NCI-H446 treated with DMSO at 0.1 percent for 48 hours (cell line): ENCODE results near the gene TFAP2A.

Source experiments
- DNase-seq: peaks from one replicate; lab custom pipeline; 2025; lab: John Stamatoyannopoulos, UW

TFAP2A gene

GRCh38 chr6:10382728-10383330, 32.0 kb downstream of the TFAP2A start:
- DNase-seq, result no peak

- DNase-seq, result no peak
Measured at GRCh38 chr6:10382322-10382721, 32.6 kb downstream of the TFAP2A start.

- DNase-seq, result no peak
Measured at GRCh38 chr6:10381830-10382208, 33.1 kb downstream of the TFAP2A start.

GRCh38 chr6:10381133-10381829, 33.6 kb downstream of the TFAP2A start:
- DNase-seq, result no peak

- no peak for DNase-seq
Measured at GRCh38 chr6:10375391-10375969, 39.4 kb downstream of the TFAP2A start.

- no peak for DNase-seq
Measured at GRCh38 chr6:10373642-10374359, 41.1 kb downstream of the TFAP2A start.

- no peak for DNase-seq
Measured at GRCh38 chr6:10369896-10370295, 45.0 kb downstream of the TFAP2A start.

GRCh38 chr6:10368861-10369260, 46.0 kb downstream of the TFAP2A start:
- DNase-seq, result no peak

- no peak for DNase-seq
Measured at GRCh38 chr6:10363911-10364310, 51.0 kb downstream of the TFAP2A start.

- DNase-seq, result no peak
Measured at GRCh38 chr6:10362300-10362699, 52.6 kb downstream of the TFAP2A start.

GRCh38 chr6:10361428-10361827, 53.4 kb downstream of the TFAP2A start:
- no peak for DNase-seq

GRCh38 chr6:10359581-10359980, 55.3 kb downstream of the TFAP2A start:
- no peak for DNase-seq

GRCh38 chr6:10355115-10355702, 59.7 kb downstream of the TFAP2A start:
- no peak for DNase-seq

GRCh38 chr6:10351791-10352190, 63.1 kb downstream of the TFAP2A start:
- no peak for DNase-seq

GRCh38 chr6:10350720-10351119, 64.2 kb downstream of the TFAP2A start:
- DNase-seq, result no peak

- DNase-seq, result no peak
Measured at GRCh38 chr6:10347561-10348327, 67.1 kb downstream of the TFAP2A start.
